Measurements from ENCODE around the gene SUPT20H.

GRCh38 chr13:36973621-36974295 lies 85.7 kb downstream of the SUPT20H start:
- TF ChIP-seq MYC (IDR thresholded peaks at IDR 0.05; ENCODE audit: low read depth, low read length) (no peak), POLR2A (IDR thresholded peaks at IDR 0.05; ENCODE audit: low read depth, low read length) (no peak), CTCF (IDR thresholded peaks at IDR 0.05; ENCODE audit: extremely low read depth in 1 of 2, insufficient read depth in 1 of 2, low read depth in 1 of 2, low read length in 2 of 2) (no peak), POLR2AphosphoS5 (IDR thresholded peaks at IDR 0.05; ENCODE audit: insufficient read depth, low read depth, low read length) (no peak), MAX (IDR thresholded peaks at IDR 0.05; ENCODE audit: insufficient read depth, insufficient read length) (no peak), EZH2 (IDR thresholded peaks at IDR 0.05; ENCODE audit: borderline replicate concordance, low read depth, low read length, severe bottlenecking) (no peak), GATA2 (IDR thresholded peaks at IDR 0.05; ENCODE audit: insufficient read depth, insufficient read length, low read depth, low read length) (no peak), JUN (IDR thresholded peaks at IDR 0.05; ENCODE audit: borderline replicate concordance, insufficient read depth, insufficient read length, low read depth) (no peak)
